ENCODE data around the gene PTRH2. TPM values are rescaled to one million over a fixed set of nuclear protein-coding genes. Genes with fewer than 3 reads are reported as not detected.

The PTRH2 gene
- total RNA-seq, 2 experiments from 2014 or later = 6.5 to 7.3 TPM

- Histone ChIP-seq H3K4me1 (ENCODE audit: insufficient read depth, low read length) (peaks cover 15% of the 10 kb centered on the region), H3K36me3 (ENCODE audit: insufficient read depth, low read length) (no peaks in the 10 kb centered on the region), H3K9me3 (ENCODE audit: control insufficient read depth in 1 of 2, insufficient read depth in 1 of 2, low read length in 2 of 2) (no peaks in the 10 kb centered on the region), H3K27me3 (ENCODE audit: control insufficient read depth in 1 of 2, insufficient read depth in 2 of 2, low read length in 2 of 2) (no peaks in the 10 kb centered on the region), H3K27ac (ENCODE audit: low read depth in 1 of 2, low read length in 2 of 2) (no peak overlapping the region), H3K4me3 (ENCODE audit: low read length) (no peak overlapping the region)
- TF ChIP-seq CTCF (IDR thresholded peaks at IDR 0.05) = no peak
- intact Hi-C loops (cut with DNase I, micrococcal nuclease) = loop anchor here (2.0 to 5.0 kb wide), 2 partner anchors 34 to 285 kb away; no protein-coding TSS in a partner anchor
- no peak overlapping the region for H3K4me3 Mint-ChIP-seq
- H3K27me3 Mint-ChIP-seq = no peaks in the 10 kb centered on the region
- POLR2A ChIA-PET = interaction anchor here (1.3 to 4.0 kb wide), 4 partner anchors 31 to 141 kb away, joined by 4 to 39 read pairs (median 12); partner anchors contain the start of genes RPS6KB1 and TUBD1
- ATAC-seq (ENCODE audit: poor library complexity) (no peak), DNase-seq (no peak)
- peaks cover 34% of the 10 kb centered on the region for H3K4me1 Mint-ChIP-seq (ENCODE audit: low read depth)
- H3K36me3 Mint-ChIP-seq (ENCODE audit: low read depth) = peaks cover 18% of the 10 kb centered on the region
- H3K9me3 Mint-ChIP-seq = no peaks in the 10 kb centered on the region
- CTCF ChIA-PET = interaction anchor here (1.0 to 5.5 kb wide), 10 partner anchors 11 to 284 kb away, joined by 4 to 83 read pairs (median 10); no protein-coding TSS in a partner anchor
- no peak overlapping the region for H3K27ac Mint-ChIP-seq
Measured at GRCh38 chr17:59752446-59752845, 45.2 kb upstream of the PTRH2 start.

GRCh38 chr17:59751955-59752413, 44.8 kb upstream of the PTRH2 start:
- peak in 2 of 14 experiments; percentile 15 to 20 for DNase-seq

GRCh38 chr17:59748591-59748990, 41.4 kb upstream of the PTRH2 start:
- Histone ChIP-seq H3K4me1 (ENCODE audit: insufficient read depth, low read length) (peaks cover 9% of the 10 kb centered on the region), H3K27ac (ENCODE audit: low read depth in 1 of 2, low read length in 2 of 2) (no peak overlapping the region), H3K9me3 (ENCODE audit: control insufficient read depth in 1 of 2, insufficient read depth in 1 of 2, low read length in 2 of 2) (no peaks in the 10 kb centered on the region), H3K27me3 (ENCODE audit: control insufficient read depth in 1 of 2, insufficient read depth in 2 of 2, low read length in 2 of 2) (no peaks in the 10 kb centered on the region), H3K36me3 (ENCODE audit: insufficient read depth, low read length) (no peaks in the 10 kb centered on the region), H3K4me3 (ENCODE audit: low read length) (no peak overlapping the region)
- ATAC-seq (ENCODE audit: poor library complexity) = no peak
- no peak for TF ChIP-seq CTCF (IDR thresholded peaks at IDR 0.05)
- Mint-ChIP-seq H3K9me3 (no peaks in the 10 kb centered on the region), H3K36me3 (ENCODE audit: low read depth) (peaks cover 7% of the 10 kb centered on the region), H3K4me1 (ENCODE audit: low read depth) (peaks cover 10% of the 10 kb centered on the region), H3K27ac (no peak overlapping the region), H3K4me3 (no peak overlapping the region), H3K27me3 (no peaks in the 10 kb centered on the region)
- CTCF ChIA-PET = interaction anchor here (0.6 to 1.6 kb wide), 3 partner anchors 105 to 218 kb away, joined by 4 to 8 read pairs (median 6); no protein-coding TSS in a partner anchor
- no peak for DNase-seq
- POLR2A ChIA-PET = no interaction called here
- intact Hi-C loops (cut with DNase I, micrococcal nuclease) = no loop called here

More at GRCh38 chr17:59751955-59752413, 44.8 kb upstream of the PTRH2 start:
- intact Hi-C loops (cut with DNase I, micrococcal nuclease) = loop anchor here (2.0 to 5.0 kb wide), 2 partner anchors 35 to 285 kb away; no protein-coding TSS in a partner anchor
- no peak overlapping the region for H3K27ac ChIP-seq (ENCODE audit: low read depth in 1 of 2, low read length in 2 of 2)
- ChIA-PET CTCF (interaction anchor here (0.6 to 5.5 kb wide), 8 partner anchors 11 to 428 kb away, joined by 3 to 83 read pairs (median 14); no protein-coding TSS in a partner anchor), POLR2A (interaction anchor here (0.5 to 4.0 kb wide), 4 partner anchors 11 to 108 kb away, joined by 4 to 39 read pairs (median 10); no protein-coding TSS in a partner anchor)
- no peak overlapping the region for H3K4me3 ChIP-seq (ENCODE audit: low read length)
- Mint-ChIP-seq H3K4me1 (ENCODE audit: low read depth) (peaks cover 29% of the 10 kb centered on the region), H3K27me3 (no peaks in the 10 kb centered on the region), H3K36me3 (ENCODE audit: low read depth) (peaks cover 14% of the 10 kb centered on the region), H3K9me3 (no peaks in the 10 kb centered on the region), H3K4me3 (peak overlapping the region; percentile 21), H3K27ac (no peak overlapping the region)
- TF ChIP-seq CTCF (IDR thresholded peaks at IDR 0.05) = no peak
- ATAC-seq (ENCODE audit: poor library complexity) = no peak
- no peaks in the 10 kb centered on the region for H3K9me3 ChIP-seq (ENCODE audit: control insufficient read depth in 1 of 2, insufficient read depth in 1 of 2, low read length in 2 of 2)
- peaks cover 15% of the 10 kb centered on the region for H3K4me1 ChIP-seq (ENCODE audit: insufficient read depth, low read length)
- H3K36me3 ChIP-seq (ENCODE audit: insufficient read depth, low read length) = no peaks in the 10 kb centered on the region
- H3K27me3 ChIP-seq (ENCODE audit: control insufficient read depth in 1 of 2, insufficient read depth in 2 of 2, low read length in 2 of 2) = no peaks in the 10 kb centered on the region
